HEK293T (cell line): ENCODE measurements around the gene ZNF331.

Source experiments
- CTCF ChIA-PET: fragments of 350-600 bp; formaldehyde crosslinking; extraction: SDS; loops from one replicate; lab custom pipeline; 2021; ENCODE audit warnings: antibody characterized with exemption, inconsistent platforms; lab: Yijun Ruan, JAX
- POLR2A ChIA-PET: fragments of 350-600 bp; formaldehyde crosslinking; extraction: SDS; loops from one replicate; lab custom pipeline; 2020; ENCODE audit warnings: antibody characterized with exemption, inconsistent platforms; lab: Yijun Ruan, JAX
- DNase-seq: peaks from one replicate; pipeline ENCODE4 v3.0.0; 2012; ENCODE audit warnings: mixed read lengths; ENCODE audit errors: extremely low spot score
- ARNT ChIP-seq: fragments of 450-650 bp; IDR thresholded peaks from 2 replicates; pipeline ENCODE4 v1.6.1; 2017; ENCODE audit warnings: mild to moderate bottlenecking
- BHLHE40 ChIP-seq: fragments of 450-650 bp; IDR thresholded peaks from 2 replicates; pipeline ENCODE4 v1.6.1; 2016; ENCODE audit warnings: mild to moderate bottlenecking, moderate library complexity, borderline replicate concordance
- CTBP1 ChIP-seq: fragments of 450-650 bp; IDR thresholded peaks from 2 replicates; pipeline ENCODE4 v1.6.1; 2016; ENCODE audit warnings: borderline replicate concordance
- ELF4 ChIP-seq: fragments of 450-650 bp; IDR thresholded peaks from 2 replicates; pipeline ENCODE4 v1.6.1; 2017; ENCODE audit warnings: antibody characterized with exemption
- FOXA1 ChIP-seq: fragments of 450-650 bp; IDR thresholded peaks from 2 replicates; pipeline ENCODE4 v1.6.1; 2016; ENCODE audit warnings: mild to moderate bottlenecking
- FOXK2 ChIP-seq: fragments of 450-650 bp; IDR thresholded peaks from 2 replicates; pipeline ENCODE4 v1.6.1; 2016; ENCODE audit warnings: mild to moderate bottlenecking
- FOXM1 ChIP-seq: fragments of 450-650 bp; IDR thresholded peaks from 2 replicates; pipeline ENCODE4 v1.6.1; 2017; ENCODE audit warnings: mild to moderate bottlenecking, borderline replicate concordance
- HDGF ChIP-seq: fragments of 450-650 bp; IDR thresholded peaks from 2 replicates; pipeline ENCODE4 v1.6.1; 2017; ENCODE audit warnings: antibody characterized with exemption, borderline replicate concordance
- L3MBTL2 ChIP-seq: fragments of 450-650 bp; conservative IDR thresholded peaks from 2 replicates; pipeline ENCODE4 v1.6.1; 2016; ENCODE audit warnings: mild to moderate bottlenecking
- LEF1 ChIP-seq: fragments of 450-650 bp; IDR thresholded peaks from 2 replicates; pipeline ENCODE4 v1.6.1; 2017; ENCODE audit warnings: mild to moderate bottlenecking, borderline replicate concordance
- NFRKB ChIP-seq: fragments of 450-650 bp; IDR thresholded peaks from 2 replicates; pipeline ENCODE4 v1.6.1; 2016; ENCODE audit warnings: mild to moderate bottlenecking, moderate library complexity
- SP1 ChIP-seq: fragments of 450-650 bp; IDR thresholded peaks from 2 replicates; pipeline ENCODE4 v1.6.1; 2017
- SUZ12 ChIP-seq: fragments of 450-650 bp; IDR thresholded peaks from 2 replicates; pipeline ENCODE4 v1.6.1; 2016; ENCODE audit warnings: mild to moderate bottlenecking
- TARDBP ChIP-seq: fragments of 450-650 bp; IDR thresholded peaks from 2 replicates; pipeline ENCODE4 v1.6.1; 2016
- ZNF384 ChIP-seq: fragments of 450-650 bp; IDR thresholded peaks from 2 replicates; pipeline ENCODE4 v1.6.1; 2016
- TF ChIP-seq, protein P1 (sequence below): fragments of 450-650 bp; IDR thresholded peaks from 2 replicates; pipeline ENCODE4 v1.6.1; 2016

The ZNF331 gene

DNA sequence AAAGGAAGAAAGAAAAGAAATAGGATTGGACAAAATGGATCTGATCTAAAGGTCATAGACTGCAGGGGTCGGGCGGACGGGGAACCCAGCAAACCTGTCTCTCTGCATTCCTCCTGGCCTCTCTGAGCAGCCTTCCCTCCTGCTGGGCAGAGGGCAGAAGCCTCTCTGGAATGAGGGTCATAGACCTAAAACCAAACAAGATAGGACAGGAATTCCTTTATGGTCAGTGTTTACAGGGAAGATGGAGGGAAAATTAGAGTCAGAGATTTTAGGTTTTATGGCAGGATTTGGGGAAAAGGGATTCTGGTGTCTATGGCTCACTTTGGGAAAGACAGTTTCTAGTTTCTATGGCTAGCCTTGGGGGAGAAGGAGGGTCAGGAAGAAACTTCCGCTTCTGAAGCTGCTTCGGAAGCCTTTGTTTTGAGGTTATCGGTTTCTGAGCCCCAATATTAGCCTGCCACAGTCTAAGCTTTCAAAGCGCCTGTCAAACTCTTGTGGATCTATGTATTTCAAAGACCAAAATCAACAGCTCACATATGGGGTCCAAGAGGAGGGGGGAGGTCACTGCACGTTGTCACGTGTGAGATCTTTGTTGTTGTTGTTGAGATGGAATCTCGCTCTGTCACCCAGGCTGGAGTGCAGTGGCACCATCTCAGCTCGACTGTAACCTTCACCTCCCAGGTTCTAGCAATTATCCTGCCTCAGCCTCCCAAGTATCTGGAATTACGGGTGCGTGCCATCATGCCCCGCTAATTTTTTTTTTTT lies 75.0 kb downstream of the ZNF331 start:
- CTCF ChIA-PET: no interaction called here
- POLR2A ChIA-PET: no interaction called here

DNA sequence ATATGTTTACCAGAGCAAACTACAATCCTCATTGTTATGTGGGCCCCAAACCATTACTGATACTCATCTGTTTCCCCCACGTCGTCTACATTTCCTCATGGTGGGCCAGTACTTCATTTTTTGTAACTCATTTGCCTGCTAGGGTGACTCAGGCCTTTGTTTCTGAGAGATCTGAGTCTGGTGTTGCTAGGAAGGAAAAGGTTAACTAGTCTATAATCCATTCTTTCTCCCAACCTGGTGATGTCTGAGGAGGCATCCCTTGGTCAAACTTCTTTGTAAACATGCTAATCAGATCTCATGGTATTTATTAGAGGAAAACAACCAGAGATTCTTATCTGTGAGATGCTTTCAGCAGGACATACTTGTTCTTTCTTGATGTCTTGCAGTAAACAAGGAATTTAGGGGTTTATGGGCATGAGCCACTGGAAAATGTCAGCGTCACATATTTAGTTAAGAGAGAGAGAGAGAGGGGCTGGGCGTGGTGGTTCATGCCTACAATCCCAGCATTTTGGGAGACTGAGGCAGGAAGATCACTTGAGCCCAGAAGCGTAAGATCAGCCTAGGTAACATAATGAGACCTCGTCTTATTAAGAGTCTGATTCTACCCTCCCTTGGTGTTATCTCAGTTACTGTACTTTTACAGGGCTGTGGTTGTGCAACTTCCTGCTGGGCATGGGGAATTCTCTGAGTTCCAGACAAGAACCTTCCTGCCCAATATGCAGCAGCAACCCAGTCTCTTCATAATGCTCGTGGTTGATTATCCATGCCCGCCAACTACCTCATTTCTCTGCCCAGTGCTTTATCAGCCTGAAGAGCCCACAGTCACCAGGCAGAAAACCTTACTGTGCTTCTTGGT lies 84.2 kb downstream of the ZNF331 start:
- POLR2A ChIA-PET: no interaction called here
- no peak for DNase-seq
- CTCF ChIA-PET: no interaction called here
- no peak for TF ChIP-seq FOXA1
- TF ChIP-seq, protein P1, sequence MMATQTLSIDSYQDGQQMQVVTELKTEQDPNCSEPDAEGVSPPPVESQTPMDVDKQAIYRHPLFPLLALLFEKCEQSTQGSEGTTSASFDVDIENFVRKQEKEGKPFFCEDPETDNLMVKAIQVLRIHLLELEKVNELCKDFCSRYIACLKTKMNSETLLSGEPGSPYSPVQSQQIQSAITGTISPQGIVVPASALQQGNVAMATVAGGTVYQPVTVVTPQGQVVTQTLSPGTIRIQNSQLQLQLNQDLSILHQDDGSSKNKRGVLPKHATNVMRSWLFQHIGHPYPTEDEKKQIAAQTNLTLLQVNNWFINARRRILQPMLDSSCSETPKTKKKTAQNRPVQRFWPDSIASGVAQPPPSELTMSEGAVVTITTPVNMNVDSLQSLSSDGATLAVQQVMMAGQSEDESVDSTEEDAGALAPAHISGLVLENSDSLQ: no peak
- no peak for TF ChIP-seq NFRKB
- no peak for TF ChIP-seq LEF1
- no peak for TF ChIP-seq TARDBP
- TF ChIP-seq ZNF384: no peak
- TF ChIP-seq CTBP1: no peak
- no peak for TF ChIP-seq HDGF
- no peak for TF ChIP-seq FOXM1
- TF ChIP-seq SUZ12: no peak

More for the DNA sequence above, 75.0 kb downstream of the ZNF331 start:
- TF ChIP-seq L3MBTL2: no peak
- TF ChIP-seq ZNF384: no peak
- TF ChIP-seq FOXK2: no peak
- no peak for TF ChIP-seq SP1
- TF ChIP-seq LEF1: no peak
- TF ChIP-seq HDGF: no peak
- TF ChIP-seq ELF4: no peak
- TF ChIP-seq CTBP1: no peak
- TF ChIP-seq SUZ12: no peak
- TF ChIP-seq, protein P1: no peak
- no peak for TF ChIP-seq FOXM1
- TF ChIP-seq TARDBP: no peak
- TF ChIP-seq ARNT: no peak
- TF ChIP-seq FOXA1: no peak
- TF ChIP-seq BHLHE40: no peak
- no peak for TF ChIP-seq NFRKB
- DNase-seq: no peak

DNA sequence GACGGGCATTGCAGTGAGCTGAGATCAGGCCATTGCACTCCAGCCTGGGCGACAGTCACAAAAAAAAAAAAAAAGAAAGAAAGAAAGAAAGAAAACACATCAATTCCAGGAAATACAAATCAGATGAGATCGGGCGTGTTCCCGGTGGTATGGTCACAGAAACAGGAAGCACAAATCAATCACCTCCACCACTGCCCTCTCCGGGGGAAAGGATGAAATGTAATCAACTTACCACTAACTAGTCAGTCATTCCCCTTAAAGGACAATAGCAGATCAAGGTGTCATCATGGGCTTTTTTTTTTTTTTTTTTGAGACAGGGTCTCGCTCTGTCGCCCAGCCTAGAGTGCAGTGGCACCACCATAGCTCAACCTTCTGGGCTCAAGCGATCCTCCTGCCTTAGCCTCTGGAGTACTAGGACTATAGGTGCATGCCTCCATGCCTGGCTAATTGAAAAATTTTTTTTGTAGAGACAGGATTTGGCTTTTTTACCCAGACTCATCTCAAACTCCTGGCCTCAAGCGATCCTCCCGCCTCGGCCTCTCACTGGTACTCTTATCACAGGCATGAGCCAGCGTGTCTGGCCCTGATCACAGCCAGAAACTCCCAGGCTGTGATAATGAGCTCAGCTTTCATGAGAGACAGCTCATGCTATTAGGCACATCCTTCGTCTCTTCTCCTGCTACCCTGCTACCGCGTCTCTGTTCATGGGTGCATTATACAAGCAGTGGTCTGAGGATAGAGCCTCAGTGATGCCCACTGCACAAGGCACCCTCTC lies 87.0 kb downstream of the ZNF331 start:
- CTCF ChIA-PET: no interaction called here
- TF ChIP-seq ARNT (no peak), SUZ12 (no peak), ZNF384 (no peak), FOXM1 (no peak), HDGF (no peak), CTBP1 (no peak), ELF4 (no peak), FOXK2 (no peak), SP1 (no peak), BHLHE40 (no peak), L3MBTL2 (no peak), LEF1 (no peak), NFRKB (no peak)
- TF ChIP-seq, protein P1: no peak
- POLR2A ChIA-PET: no interaction called here
- no peak for DNase-seq

DNA sequence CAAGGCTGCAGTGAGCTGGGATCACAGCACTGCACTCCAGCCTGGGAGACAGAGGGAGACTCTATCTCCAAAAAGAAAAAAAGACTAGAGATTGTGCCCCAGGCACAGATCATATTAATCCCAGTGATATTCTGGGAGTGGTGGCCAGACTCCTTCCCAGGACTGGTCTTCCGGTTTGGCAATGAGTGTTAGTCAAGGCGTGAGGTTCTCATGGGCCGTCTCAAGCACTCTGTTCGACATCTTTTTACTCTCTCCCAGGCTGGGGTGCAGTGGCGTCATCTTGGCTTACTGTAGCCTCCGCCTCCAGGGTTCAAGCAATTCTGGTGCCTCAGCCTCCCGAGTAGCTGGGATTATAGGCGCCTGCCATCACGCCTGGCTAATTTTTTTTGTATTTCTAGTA lies 88.5 kb downstream of the ZNF331 start:
- DNase-seq: no peak
- CTCF ChIA-PET: no interaction called here
- POLR2A ChIA-PET: no interaction called here
- TF ChIP-seq FOXA1 (no peak), CTBP1 (no peak), FOXK2 (no peak), ELF4 (no peak)

DNA sequence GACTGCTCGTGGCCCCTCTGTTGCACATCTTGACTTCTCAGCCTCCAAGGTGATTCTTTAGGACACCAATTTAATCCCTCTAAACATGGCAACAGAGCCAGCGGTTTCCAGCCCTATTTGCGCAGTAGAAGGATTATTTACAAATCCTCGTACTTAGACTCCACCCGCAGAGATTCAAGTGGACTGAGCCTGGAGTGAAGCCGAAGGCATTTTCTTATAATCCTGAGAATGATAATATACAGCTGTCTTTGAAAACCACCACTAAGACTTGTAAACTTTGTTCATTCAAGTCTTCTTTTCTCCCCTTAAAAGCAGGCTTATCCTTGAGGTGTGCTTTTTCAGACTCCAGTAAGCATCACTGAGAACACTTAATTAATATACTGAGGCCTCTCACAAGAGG lies 89.0 kb downstream of the ZNF331 start:
- ChIA-PET POLR2A (no interaction called here), CTCF (no interaction called here)
- no peak for DNase-seq
- TF ChIP-seq FOXA1 (no peak), LEF1 (no peak), NFRKB (no peak), BHLHE40 (no peak), L3MBTL2 (no peak), ZNF384 (no peak), ELF4 (no peak), FOXK2 (no peak), SP1 (no peak), SUZ12 (no peak), HDGF (no peak), ARNT (no peak), FOXM1 (no peak), TARDBP (no peak), CTBP1 (no peak)
- TF ChIP-seq, protein P1: no peak
